GM19351 (cell line): ENCODE data around the gene OSBPL6.
"Not testable (repeated sequence)": the region's sequence is repeated elsewhere in the genome, so short reads cannot be mapped to it uniquely, and the experiment has no call there.

ENCODE experiments used
- ATAC-seq: cut with Tn5 transposase; IDR thresholded peaks from one replicate; pipeline ENCODE4 v1.9.1; 2021; ENCODE audit warnings: mild to moderate bottlenecking, moderate library complexity; ENCODE audit not compliant: unreplicated experiment

Gene OSBPL6

GRCh38 chr2:178333851-178334250, 139.5 kb downstream of the OSBPL6 start:
- no peak for ATAC-seq

- no peak for ATAC-seq
Observed at GRCh38 chr2:178335230-178335629, 140.9 kb downstream of the OSBPL6 start.

DNA sequence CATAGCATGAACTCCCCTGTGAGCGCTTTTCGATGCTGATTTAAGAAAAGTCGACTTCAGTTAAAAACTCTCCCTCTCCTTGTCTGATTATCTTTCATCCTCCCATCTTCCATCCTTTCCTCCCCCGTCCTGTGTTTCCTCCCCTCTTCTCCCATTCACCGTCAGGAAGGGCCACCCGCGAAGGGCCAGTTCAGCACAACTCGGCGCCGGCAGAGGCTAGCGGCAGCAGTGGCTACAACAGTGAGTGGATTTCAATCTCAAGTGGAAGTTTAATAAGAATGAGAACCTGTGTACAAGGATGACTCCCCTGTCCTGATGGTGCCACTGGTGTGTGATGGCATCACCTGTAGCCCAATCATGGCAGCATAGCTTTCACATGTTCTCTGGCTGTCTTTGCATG, 149.8 kb downstream of the OSBPL6 start:
- no peak for ATAC-seq

GRCh38 chr2:178345951-178346350, 151.6 kb downstream of the OSBPL6 start:
- no peak for ATAC-seq

GRCh38 chr2:178350051-178350450, 155.7 kb downstream of the OSBPL6 start:
- no peak for ATAC-seq

DNA sequence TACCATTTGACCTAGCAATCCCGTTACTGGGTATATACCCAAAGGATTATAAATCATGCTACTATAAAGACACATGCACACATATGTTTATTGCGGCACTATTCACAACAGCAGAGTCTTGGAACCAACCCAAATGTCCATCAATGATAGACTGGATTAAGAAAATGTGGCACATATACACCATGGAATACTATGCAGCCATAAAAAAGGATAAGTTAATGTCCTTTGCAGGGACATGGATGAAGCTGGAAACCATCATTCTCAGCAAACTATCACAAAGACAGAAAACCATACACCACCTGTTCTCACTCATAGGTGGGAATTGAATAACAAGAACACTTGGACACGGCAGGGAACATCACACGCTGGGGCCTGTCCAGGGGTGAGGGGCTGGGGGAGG, 163.4 kb downstream of the OSBPL6 start:
- ATAC-seq, result not testable (repeated sequence)

GRCh38 chr2:178359192-178359912, 165.0 kb downstream of the OSBPL6 start:
- ATAC-seq, result no peak

DNA sequence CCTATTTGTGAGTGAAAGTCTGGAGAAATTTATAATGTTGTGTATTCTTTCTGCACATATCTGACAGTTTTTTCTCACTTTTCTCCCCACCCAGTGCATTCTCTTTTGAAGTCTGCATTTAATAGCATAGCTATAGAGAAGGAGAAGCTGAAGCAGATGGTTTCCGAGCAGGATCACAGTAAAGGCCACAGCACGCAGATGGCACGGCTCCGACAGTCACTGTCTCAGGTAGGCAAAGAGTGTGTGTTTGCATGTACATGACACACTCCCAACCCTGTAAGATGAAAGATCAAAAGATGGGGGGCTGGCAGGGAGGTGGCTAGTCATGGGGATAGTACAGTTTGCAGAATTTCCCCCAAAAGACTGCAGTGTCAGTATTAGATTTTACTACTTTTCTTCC, 167.3 kb downstream of the OSBPL6 start:
- ATAC-seq, result no peak

DNA sequence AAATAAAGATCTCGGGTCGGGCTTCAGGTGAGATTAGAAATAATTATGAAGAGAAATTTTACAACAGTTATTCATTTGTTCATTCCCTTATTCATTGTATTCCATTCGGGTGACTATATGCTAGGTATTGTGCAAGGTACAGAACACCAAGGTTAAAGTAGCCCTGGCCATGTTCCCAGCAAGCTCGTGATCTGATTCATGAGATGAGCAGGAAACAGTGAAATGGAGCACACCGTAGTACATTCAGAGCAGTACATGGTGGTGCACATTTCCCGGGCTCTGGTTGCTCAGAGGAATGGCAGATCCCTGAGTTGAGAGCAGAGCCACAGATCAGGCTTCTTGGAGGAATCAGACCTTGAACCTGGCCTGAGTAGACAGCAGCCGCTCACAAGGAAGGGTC, 168.9 kb downstream of the OSBPL6 start:
- ATAC-seq, result no peak

DNA sequence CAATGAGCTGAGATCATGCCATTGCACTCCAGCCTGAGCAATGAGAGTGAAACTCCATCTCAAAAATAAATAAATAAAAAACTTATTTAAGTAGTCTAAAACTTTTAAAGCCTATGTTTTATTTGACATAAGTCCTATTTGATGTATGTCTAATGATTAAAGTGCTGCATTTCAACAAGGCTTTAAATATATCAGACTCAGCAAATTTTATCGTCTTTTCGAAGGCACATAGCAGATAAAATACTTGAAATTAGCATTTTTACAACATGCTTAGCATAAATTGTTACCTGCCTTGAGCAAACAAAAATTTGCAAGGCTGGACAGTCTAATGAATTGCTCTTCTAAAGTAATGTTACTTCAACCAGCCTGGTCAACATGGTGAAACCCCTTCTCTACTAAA, 170.8 kb downstream of the OSBPL6 start:
- no peak for ATAC-seq

GRCh38 chr2:178366412-178366811, 172.1 kb downstream of the OSBPL6 start:
- ATAC-seq, result no peak

DNA sequence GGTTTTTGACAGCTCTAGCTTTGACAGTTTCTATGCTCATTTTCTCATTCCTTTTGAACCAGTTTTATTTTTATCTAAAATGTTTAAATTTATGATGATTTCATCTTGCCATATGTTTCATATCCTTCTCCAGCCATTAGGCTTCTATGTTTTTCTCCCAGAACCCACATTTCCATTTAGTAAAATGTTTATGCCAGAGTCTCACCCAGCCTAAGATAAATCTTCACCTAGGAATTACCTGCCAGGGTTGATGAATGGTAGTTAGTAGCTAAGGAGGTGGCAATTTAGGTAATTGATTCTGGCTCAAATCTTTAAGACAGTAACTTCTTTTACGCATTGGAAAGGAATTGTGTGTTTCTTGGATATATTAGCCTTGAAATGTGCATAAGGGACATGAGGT, 173.0 kb downstream of the OSBPL6 start:
- ATAC-seq, result no peak

DNA sequence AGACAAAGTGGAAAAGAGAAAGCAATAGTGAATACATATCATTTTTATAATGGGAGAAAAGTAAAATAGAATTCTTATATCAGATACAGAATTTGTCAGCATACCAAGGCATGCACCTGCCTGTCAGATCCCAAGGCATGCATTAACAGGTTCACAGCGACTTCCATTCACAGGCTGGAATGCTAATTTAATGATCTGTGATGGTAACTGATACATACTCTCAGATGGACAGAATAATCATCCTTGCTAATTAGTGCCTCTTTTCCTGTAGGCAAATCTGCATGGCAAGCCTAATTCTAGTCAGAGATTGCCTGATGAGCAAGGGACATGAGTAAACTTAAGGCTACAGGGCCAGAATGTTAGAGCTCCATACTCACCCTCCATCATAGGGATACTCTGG, 180.6 kb downstream of the OSBPL6 start:
- no peak for ATAC-seq

- no peak for ATAC-seq
Observed at GRCh38 chr2:178377046-178377445, 182.7 kb downstream of the OSBPL6 start.

GRCh38 chr2:178379162-178380004, 185.1 kb downstream of the OSBPL6 start:
- no peak for ATAC-seq

DNA sequence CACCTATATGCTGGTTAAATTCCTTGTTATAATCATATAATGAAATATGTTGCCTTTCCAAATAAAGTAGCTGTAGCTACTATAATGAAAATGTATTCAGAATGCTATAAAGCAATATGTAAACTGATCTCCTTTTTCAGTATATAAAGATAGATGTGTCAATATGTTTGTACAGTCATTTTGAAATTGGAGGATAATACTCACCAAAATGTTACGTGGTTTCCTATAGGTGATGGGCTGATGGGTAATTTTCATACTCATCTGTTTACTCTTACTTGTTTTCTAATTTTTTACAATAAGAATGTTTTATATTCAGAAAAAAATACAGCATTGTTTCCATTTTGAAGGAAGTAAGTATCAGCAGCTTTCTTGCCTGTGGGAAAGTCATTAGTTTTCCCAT, 186.5 kb downstream of the OSBPL6 start:
- ATAC-seq, result no peak

- ATAC-seq, result no peak
Observed at GRCh38 chr2:178383718-178384117, 189.4 kb downstream of the OSBPL6 start.

- no peak for ATAC-seq
Observed at GRCh38 chr2:178385595-178386148, 191.4 kb downstream of the OSBPL6 start.

DNA sequence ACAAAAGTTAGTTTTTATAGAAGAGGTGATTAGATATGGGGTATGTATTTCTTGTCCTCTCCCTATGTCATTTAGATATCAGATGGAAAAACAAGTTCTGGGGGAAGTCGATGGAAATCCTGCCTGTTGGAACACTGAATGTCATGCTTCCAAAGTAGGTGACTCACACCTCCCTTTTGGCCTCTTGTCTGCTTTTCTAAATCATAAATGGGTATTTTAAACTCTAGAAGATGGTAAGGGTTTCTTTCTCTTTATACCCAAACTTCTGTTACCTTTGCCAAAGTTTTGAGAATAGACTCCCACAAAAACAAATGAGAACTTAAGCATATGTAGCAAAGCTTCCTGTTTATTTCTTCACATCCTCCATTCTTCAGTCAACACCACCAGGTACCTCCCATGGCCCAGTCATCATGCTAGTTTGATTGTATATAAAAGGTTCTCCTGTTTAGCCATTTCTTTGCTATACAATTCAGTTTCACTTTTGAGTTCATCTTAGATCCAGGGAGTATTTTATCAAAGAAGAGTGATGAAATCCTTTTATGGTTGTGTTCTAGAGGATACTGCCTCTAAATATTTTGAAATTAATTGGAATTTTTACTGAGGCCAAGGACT, 192.8 kb downstream of the OSBPL6 start:
- ATAC-seq, result no peak

- ATAC-seq, result no peak
Observed at GRCh38 chr2:178388287-178388686, 194.0 kb downstream of the OSBPL6 start.

DNA sequence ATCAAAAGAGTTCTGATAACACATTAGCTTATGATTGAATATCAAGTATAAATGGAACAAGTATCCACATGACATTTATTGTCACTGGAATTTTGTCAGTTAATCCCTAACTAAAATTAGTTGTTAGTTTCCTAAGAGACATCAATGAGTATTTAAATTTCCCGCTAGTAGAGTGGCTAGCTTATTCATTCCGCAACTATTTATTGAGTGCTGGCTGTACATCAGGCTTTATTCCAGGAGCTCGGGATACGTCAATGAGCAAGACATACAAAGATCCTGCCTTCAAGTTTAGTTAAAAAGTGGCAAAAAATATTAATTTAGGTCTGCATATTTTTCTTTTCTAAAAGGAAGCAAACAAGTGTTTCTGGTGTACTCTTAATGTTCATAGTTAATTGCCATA, 197.4 kb downstream of the OSBPL6 start:
- no peak for ATAC-seq

- ATAC-seq, result no peak
Observed at GRCh38 chr2:178392215-178392614, 197.9 kb downstream of the OSBPL6 start.
